ENCODE measurements around the gene FAM83C.

FAM83C gene

GRCh38 chr20:35283441-35284266 is 8.6 kb downstream of the FAM83C start:
- peak; percentile 60 for DNase-seq

DNA sequence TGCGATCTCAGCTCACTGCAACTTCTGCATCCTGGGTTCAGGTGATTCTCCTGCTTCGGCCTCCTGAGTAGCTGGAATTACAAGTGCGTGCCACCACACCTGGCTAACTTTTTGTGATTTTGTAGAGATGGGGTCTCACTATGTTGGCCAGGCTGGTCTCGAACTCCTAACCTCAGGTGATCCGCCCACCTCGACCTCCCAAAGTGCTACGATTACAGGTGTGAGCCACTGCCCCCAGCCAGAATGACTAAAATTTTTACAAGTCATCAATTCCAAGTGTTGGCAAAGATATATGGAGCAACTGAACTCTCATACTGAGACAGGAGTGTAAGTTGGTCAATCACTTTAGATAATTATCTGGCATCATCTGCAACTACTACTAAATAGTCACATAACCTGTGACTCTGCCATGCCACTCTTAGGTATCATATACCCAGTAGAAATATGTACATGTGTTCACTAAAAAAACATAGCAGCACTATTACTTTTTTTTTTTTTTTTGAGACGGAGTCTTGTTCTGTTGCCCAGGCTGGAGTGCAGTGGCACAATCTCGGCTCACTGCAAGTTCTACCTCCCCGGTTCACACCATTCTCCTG is 10.6 kb downstream of the FAM83C start:
- DNase-seq: no peak

GRCh38 chr20:35280523-35280922 is 11.7 kb downstream of the FAM83C start:
- no peak for DNase-seq

GRCh38 chr20:35279533-35280174 is 12.6 kb downstream of the FAM83C start:
- DNase-seq: no peak

DNA sequence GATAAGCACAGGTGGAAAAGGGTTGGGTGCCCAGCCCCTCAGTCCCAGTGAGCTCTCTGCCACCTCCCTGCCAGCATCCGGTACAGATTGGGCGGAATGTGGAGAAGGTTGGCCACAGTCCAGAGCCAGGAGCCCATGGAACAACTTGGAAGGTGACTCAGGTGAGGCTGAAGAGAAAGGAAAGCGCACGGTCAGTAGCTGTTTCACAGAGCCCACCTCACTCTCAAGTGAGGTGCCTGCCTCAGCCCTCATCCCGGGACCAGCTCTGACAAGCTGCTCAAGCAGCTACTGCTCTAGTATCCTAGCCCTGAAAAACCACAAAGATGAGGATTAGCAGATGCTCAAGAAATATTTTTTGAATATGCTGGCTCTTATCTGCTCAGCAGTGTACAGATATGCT is 13.2 kb downstream of the FAM83C start:
- no peak for DNase-seq

- peak; percentile 93 for DNase-seq
Measured at GRCh38 chr20:35277531-35278395, 14.5 kb downstream of the FAM83C start, which contains the start of gene MMP24OS. Gene MMP24OS, minus strand, starts transcription at chr20:35278122. Its CDS starts 193 bp downstream, at chr20:35277929.

DNA sequence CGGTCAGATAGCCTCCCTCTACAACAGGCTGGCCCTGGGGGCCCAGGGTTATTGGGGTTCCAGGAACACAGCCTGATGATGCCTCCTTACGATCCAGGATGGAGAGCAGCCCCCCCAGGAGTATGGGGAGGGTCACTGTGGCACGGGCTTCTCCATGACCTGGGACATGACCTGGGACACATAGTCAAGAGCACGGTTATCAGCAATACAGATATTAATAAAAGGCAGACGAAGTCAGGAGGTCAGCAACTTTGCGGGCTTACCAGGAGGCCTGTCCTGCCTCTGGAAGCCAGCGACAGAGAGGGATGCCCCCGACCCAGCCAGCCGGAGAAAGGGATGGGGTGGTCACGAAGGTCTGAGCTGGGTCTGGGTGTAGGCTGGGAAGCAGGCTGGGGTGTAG is 15.1 kb downstream of the FAM83C start:
- DNase-seq: no peak

DNA sequence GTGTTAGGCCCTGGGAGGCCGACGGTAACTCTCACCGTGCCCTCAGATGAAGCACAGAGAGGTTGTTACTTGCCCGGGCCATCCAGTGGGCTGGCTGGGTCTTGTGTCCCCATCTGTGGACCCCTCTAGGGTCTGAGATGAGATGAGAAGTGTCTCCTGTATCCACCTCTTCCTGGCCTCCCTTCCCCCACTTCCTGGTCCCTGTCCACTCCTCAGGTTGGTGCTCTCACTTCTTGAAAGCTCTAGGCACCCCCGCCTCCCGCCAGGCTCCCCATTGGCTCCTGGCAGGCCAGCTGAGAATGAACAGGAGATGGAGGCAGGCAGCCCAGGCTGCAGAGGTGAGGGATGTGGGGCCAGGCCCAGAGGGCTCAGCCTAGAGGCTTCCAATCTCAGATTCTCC is 15.8 kb downstream of the FAM83C start:
- DNase-seq: no peak

- no peak for DNase-seq
Measured at GRCh38 chr20:35275741-35276251, 16.4 kb downstream of the FAM83C start.

DNA sequence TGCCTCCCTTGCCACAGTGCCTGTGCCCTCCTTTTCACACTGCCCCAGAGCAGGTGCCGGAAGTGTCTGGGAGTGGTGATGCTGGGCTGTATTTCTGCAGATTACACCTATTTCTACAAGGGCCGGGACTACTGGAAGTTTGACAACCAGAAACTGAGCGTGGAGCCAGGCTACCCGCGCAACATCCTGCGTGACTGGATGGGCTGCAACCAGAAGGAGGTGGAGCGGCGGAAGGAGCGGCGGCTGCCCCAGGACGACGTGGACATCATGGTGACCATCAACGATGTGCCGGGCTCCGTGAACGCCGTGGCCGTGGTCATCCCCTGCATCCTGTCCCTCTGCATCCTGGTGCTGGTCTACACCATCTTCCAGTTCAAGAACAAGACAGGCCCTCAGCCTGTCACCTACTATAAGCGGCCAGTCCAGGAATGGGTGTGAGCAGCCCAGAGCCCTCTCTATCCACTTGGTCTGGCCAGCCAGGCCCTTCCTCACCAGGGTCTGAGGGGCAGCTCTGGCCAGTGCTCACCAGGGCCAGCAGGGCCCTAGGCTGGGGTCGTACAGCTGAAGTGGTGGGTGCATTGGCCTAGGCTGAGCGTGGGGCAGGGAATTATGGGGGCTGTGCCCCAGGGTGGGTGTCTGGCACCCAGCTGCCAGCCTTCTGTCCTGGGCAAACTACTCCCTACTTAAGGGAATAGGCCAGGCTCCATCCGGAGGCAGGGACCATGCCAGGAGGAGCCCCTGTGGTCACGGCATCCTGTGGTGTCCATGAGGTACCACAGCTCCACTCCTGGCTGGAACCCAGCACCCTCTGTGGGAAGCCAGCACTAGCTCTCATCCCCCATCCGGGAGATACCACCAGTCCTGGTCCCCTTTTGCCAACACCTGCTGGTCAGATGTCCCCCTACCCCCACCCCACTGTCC is 17.8 kb downstream of the FAM83C start:
- DNase-seq: no peak

DNA sequence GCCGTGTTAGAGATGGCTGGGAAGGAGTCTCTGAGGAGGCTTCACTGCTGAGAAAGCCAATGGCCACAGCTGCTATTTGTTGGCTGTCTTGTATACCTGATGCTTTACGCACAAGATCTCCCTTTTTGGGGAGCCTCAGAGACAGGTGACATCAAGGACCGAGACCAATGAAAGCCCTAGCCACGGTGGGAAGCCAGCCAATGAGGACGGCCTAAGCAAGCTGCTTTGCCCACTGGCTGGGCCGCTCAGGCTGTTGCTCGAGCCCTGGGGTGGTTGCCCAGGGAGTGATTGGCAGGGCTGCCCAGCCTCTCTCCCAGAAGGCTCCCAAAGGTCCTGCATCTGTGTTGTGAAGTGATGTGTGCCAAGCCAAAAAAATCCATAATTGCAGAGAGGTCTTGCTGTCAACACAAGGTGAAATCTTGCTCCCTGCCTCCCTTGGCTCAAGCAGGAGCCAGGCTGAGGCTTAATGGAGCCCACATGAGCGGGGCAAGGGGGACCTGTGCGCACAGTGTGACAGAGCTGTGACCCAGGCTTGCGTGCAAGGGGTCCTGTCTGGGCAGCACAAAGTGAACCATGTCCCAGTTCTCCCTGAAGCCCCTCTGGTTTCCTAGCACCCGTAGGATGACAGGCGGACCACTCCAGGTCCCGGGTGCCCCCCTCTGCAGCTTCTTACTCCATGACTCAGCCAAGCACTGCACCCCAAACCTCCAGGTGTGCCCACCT is 18.6 kb downstream of the FAM83C start:
- no peak for DNase-seq

DNA sequence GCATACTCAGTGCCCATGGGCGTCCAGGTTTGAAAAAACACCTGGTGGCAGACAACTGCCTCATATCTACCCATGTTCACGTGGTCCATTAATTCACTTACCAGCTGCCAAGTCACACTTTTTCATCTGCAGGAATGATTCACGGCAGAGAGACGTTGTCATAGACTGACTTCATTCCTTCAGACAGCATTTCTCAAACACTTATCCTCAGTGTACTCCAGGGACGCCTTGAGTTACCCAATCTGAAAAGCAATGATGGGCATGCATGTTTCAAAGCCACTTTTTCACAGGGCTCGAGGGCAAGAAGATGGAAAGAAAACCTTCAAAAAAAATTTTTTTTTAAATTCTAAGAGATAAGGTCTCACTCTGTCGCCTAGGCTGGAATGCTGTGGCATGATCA is 20.3 kb downstream of the FAM83C start:
- no peak for DNase-seq

- no peak for DNase-seq
Measured at GRCh38 chr20:35271073-35271882, 20.9 kb downstream of the FAM83C start.

GRCh38 chr20:35270021-35270902 is 22.0 kb downstream of the FAM83C start:
- DNase-seq: no peak

DNA sequence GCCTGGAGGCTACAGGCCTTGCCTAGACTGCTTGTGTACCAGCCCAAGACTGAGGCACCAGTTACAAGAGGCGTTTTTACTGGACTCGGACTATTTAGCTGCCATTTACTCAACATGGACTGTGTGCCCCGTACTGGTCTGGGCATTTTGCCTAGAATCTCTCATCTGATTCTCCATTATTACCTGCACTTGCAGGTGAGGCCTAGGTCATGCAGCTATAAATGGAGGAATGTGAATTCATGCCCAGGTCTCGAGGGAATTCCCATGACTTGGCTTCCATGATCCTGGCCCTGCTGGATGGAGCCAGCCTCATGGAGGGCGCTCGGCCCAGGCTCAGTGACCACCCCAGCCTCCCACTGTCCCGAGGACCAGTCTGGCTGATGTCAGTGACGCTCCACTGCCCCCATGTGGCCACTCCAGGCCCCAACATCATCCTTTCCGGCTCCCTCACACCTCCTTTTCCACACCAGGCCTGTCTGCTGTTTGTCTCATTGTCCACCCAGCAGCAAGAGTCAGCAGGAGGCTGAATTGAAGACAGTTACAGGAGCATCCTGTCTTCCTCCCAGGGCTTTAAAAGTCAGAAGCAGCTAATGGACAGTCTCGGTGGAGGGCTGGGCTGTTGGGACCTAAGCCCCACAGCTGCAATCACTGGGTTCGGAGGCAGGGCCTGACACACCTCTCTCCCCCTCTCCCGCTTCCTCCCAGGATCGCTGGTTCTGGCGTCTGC is 23.0 kb downstream of the FAM83C start:
- DNase-seq: peak; percentile 35

DNA sequence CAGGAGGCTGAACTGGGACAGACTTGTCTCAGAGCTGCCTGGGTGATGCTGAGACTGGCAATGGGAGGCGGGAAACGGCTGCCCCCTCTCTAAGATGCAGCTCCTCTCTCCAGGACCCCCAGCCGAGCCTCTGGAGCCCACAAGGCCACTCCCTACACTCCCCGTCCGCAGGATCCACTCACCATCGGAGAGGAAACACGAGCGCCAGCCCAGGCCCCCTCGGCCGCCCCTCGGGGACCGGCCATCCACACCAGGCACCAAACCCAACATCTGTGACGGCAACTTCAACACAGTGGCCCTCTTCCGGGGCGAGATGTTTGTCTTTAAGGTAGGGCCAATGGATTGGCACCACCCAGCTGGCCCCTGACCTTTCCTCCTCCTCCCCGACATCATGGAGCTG is 25.1 kb downstream of the FAM83C start:
- no peak for DNase-seq

GRCh38 chr20:35264755-35265154 is 27.5 kb downstream of the FAM83C start:
- no peak for DNase-seq
